Tibial nerve (tissue), 4 donors: ENCODE measurements around the gene FAM151A. TPM values are rescaled to one million over a fixed set of nuclear protein-coding genes. Genes with fewer than 3 reads are reported as not detected.

Experiments used
- DNase-seq, 2 donors: peaks; one replicate each; pipeline ENCODE4 v3.0.0-alpha.2; 2019; ENCODE audit warnings: low spot score in 2 of 2
- H3K27ac ChIP-seq, 4 donors: fragments of 200-600 bp; sonication (generic) in 3 of 4; one replicate each; pipeline ENCODE4 v1.5.1; 2017 to 2019; ENCODE audit warnings: mild to moderate bottlenecking in 1 of 4
- H3K27me3 ChIP-seq, 2 donors: fragments of 200-600 bp; sonication (generic) in 1 of 2; one replicate each; pipeline versions ENCODE4 v1.5.1 to v1.6.0; 2017 to 2019
- H3K36me3 ChIP-seq, 3 donors: fragments of 200-600 bp; sonication (generic); one replicate each; pipeline ENCODE4 v1.5.1; 2018 to 2019
- H3K4me1 ChIP-seq, 4 donors: fragments of 200-600 bp; sonication (generic) in 3 of 4; one replicate each; pipeline ENCODE4 v1.5.1; 2017 to 2019
- H3K4me3 ChIP-seq, 4 donors: fragments of 200-600 bp; sonication (generic) in 3 of 4; one replicate each; pipeline ENCODE4 v1.5.1; 2017 to 2019; ENCODE audit warnings: mild to moderate bottlenecking in 1 of 4, moderate library complexity in 1 of 4
- H3K9me3 ChIP-seq, 4 donors: fragments of 200-600 bp; sonication (generic) in 3 of 4; one replicate each; pipeline ENCODE4 v1.5.1; 2017 to 2019
- EP300 ChIP-seq, 2 donors: sonication (generic); formaldehyde crosslinking; IDR thresholded peaks; one replicate each; pipeline ENCODE4 v1.6.1; 2017; ENCODE audit warnings: antibody characterized with exemption in 2 of 2, mild to moderate bottlenecking in 1 of 2
- POLR2A ChIP-seq, 2 donors: fragments of 450-650 bp; IDR thresholded peaks; one replicate each; pipeline ENCODE4 v1.6.1; 2017; ENCODE audit warnings: antibody characterized with exemption in 2 of 2, mild to moderate bottlenecking in 2 of 2, moderate library complexity in 2 of 2
- WGBS, 2 donors: methylation state at CpG; one replicate each; pipeline ENCODE4 v1.1.5; 2018; 5-methylcytosine and 5-hydroxymethylcytosine counted together
- total RNA-seq, 4 donors: library from RNA; depleted of rRNA; stranded (reverse); fragments of >200 nt; gene quantifications; one replicate each; pipeline ENCODE4 v1.1.0, GENCODE V29; 2016
- TF ChIP-seq, protein P1 (sequence below), 5 experiments: fragments of 200-600 bp in 3 of 5; fragments of 450-650 bp in 2 of 5; sonication (generic) in 3 of 5; IDR thresholded peaks; one replicate each; pipeline ENCODE4 v1.5.1; 2016 to 2019; ENCODE audit warnings: antibody characterized with exemption in 5 of 5, mild to moderate bottlenecking in 3 of 5, moderate library complexity in 2 of 5

The FAM151A gene
- total RNA-seq, 4 donors from 2014 or later = not detected

GRCh38 chr1:54608566-54609230, 14.6 kb downstream of the FAM151A start:
- no peak for DNase-seq
- Histone ChIP-seq H3K36me3 (peaks cover 0 to 40% (median 0%) of the 10 kb centered on the region in 3 donors), H3K4me1 (no peaks in the 10 kb centered on the region), H3K9me3 (no peaks in the 10 kb centered on the region), H3K27ac (no peak overlapping the region), H3K27me3 (no peaks in the 10 kb centered on the region), H3K4me3 (no peak overlapping the region)
- TF ChIP-seq, protein P1, sequence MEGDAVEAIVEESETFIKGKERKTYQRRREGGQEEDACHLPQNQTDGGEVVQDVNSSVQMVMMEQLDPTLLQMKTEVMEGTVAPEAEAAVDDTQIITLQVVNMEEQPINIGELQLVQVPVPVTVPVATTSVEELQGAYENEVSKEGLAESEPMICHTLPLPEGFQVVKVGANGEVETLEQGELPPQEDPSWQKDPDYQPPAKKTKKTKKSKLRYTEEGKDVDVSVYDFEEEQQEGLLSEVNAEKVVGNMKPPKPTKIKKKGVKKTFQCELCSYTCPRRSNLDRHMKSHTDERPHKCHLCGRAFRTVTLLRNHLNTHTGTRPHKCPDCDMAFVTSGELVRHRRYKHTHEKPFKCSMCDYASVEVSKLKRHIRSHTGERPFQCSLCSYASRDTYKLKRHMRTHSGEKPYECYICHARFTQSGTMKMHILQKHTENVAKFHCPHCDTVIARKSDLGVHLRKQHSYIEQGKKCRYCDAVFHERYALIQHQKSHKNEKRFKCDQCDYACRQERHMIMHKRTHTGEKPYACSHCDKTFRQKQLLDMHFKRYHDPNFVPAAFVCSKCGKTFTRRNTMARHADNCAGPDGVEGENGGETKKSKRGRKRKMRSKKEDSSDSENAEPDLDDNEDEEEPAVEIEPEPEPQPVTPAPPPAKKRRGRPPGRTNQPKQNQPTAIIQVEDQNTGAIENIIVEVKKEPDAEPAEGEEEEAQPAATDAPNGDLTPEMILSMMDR (IDR thresholded peaks at IDR 0.05) = no peak
- TF ChIP-seq EP300 (IDR thresholded peaks at IDR 0.05) (no peak), POLR2A (IDR thresholded peaks at IDR 0.05) (no peak)
- WGBS, 2 donors = 81 to 86% methylated on average over 6 to 9 of the region's 9 CpGs

GRCh38 chr1:54607821-54608565, 15.3 kb downstream of the FAM151A start:
- H3K4me3 ChIP-seq = no peak overlapping the region
- H3K27ac ChIP-seq = no peak overlapping the region
- no peaks in the 10 kb centered on the region for H3K27me3 ChIP-seq
- WGBS, 2 donors = 71 to 72% methylated on average over 17 to 19 of the region's 19 CpGs
- DNase-seq = no peak
- peaks cover 0 to 40% (median 0%) of the 10 kb centered on the region in 3 donors for H3K36me3 ChIP-seq
- TF ChIP-seq, protein P1 (IDR thresholded peaks at IDR 0.05) = no peak
- TF ChIP-seq POLR2A (IDR thresholded peaks at IDR 0.05) (no peak), EP300 (IDR thresholded peaks at IDR 0.05) (no peak)
- H3K9me3 ChIP-seq = no peaks in the 10 kb centered on the region
- H3K4me1 ChIP-seq = no peaks in the 10 kb centered on the region

- no peaks in the 10 kb centered on the region for H3K27me3 ChIP-seq
- H3K4me1 ChIP-seq = no peaks in the 10 kb centered on the region
- WGBS, 2 donors = 84 to 92% methylated on average over 8 to 12 of the region's 13 CpGs
- no peak for DNase-seq
- TF ChIP-seq, protein P1 (IDR thresholded peaks at IDR 0.05) = no peak
- H3K36me3 ChIP-seq = peaks cover 0 to 41% (median 0%) of the 10 kb centered on the region in 3 donors
- no peaks in the 10 kb centered on the region for H3K9me3 ChIP-seq
- no peak overlapping the region for H3K4me3 ChIP-seq
- H3K27ac ChIP-seq = no peak overlapping the region
Observed at GRCh38 chr1:54606990-54607325, 16.4 kb downstream of the FAM151A start.

- no peak overlapping the region for H3K27ac ChIP-seq
- peaks cover 0 to 47% (median 0%) of the 10 kb centered on the region in 3 donors for H3K36me3 ChIP-seq
- H3K27me3 ChIP-seq = no peaks in the 10 kb centered on the region
- no peak overlapping the region for H3K4me3 ChIP-seq
- H3K4me1 ChIP-seq = no peaks in the 10 kb centered on the region
- WGBS, 2 donors = 83 to 89% methylated on average over 9 of the region's 9 CpGs
- DNase-seq = no peak
- no peaks in the 10 kb centered on the region for H3K9me3 ChIP-seq
- TF ChIP-seq POLR2A (IDR thresholded peaks at IDR 0.05) (no peak), EP300 (IDR thresholded peaks at IDR 0.05) (no peak)
- TF ChIP-seq, protein P1 (IDR thresholded peaks at IDR 0.05) = no peak
Observed at GRCh38 chr1:54606096-54606989, 17.0 kb downstream of the FAM151A start.
